DND-41 (cell line): ENCODE data around the gene PPM1M.

Experiments used
- ATAC-seq: fragments of 200-7000 bp; cut with Tn5 transposase; 3 replicates; pipeline ENCODE4 v1.9.1; 2021; ENCODE audit warnings: low read depth; ENCODE audit not compliant: insufficient read depth
- DNase-seq: peaks from one replicate; pipeline ENCODE4 v3.0.0-alpha.2; 2020
- H2AFZ ChIP-seq: 2 replicates; pipeline ENCODE4 v1.6.0; 2012; ENCODE audit warnings: low read depth, low read length
- H3K27ac ChIP-seq: 2 replicates; pipeline ENCODE4 v1.5.1; 2012; ENCODE audit warnings: low read length, inconsistent platforms
- H3K27me3 ChIP-seq: fragments of 200-600 bp; sonication (generic); 2 replicates; pipeline ENCODE4 v1.6.0; 2012; ENCODE audit warnings: low read length, mild to moderate bottlenecking, inconsistent platforms; ENCODE audit not compliant: insufficient read depth, poor library complexity
- H3K36me3 ChIP-seq: 2 replicates; pipeline ENCODE4 v1.5.1; 2012; ENCODE audit warnings: low read length, inconsistent platforms; ENCODE audit not compliant: insufficient read depth
- H3K4me1 ChIP-seq: 2 replicates; pipeline ENCODE4 v1.5.1; 2012; ENCODE audit warnings: mild to moderate bottlenecking, low read length; ENCODE audit not compliant: insufficient read depth
- H3K4me2 ChIP-seq: 2 replicates; pipeline ENCODE4 v1.6.0; 2012; ENCODE audit warnings: mild to moderate bottlenecking, moderate library complexity, low read length, inconsistent platforms; ENCODE audit not compliant: insufficient read depth
- H3K4me3 ChIP-seq, 2 experiments: fragments of 200-600 bp in 1 of 2; shearing (Covaris generic) in 1 of 2; 2 replicates each; pipeline ENCODE4 v1.5.1; 2012 to 2016; ENCODE audit warnings: inconsistent platforms in 2 of 2, low read length in 2 of 2, mild to moderate bottlenecking in 2 of 2, low read depth in 1 of 2, moderate library complexity in 1 of 2
- H3K79me2 ChIP-seq: 2 replicates; pipeline ENCODE4 v1.6.0; 2012; ENCODE audit warnings: low read length, inconsistent platforms; ENCODE audit not compliant: insufficient read depth
- H3K9ac ChIP-seq: 2 replicates; pipeline ENCODE4 v1.6.0; 2012; ENCODE audit warnings: low read depth, mild to moderate bottlenecking, inconsistent platforms, low read length, moderate library complexity
- H3K9me3 ChIP-seq: 2 replicates; pipeline ENCODE4 v1.5.1; 2012; ENCODE audit warnings: low read length, moderate library complexity, mild to moderate bottlenecking, inconsistent platforms; ENCODE audit not compliant: insufficient read depth, severe bottlenecking
- H4K20me1 ChIP-seq: 2 replicates; pipeline ENCODE4 v1.6.0; 2012; ENCODE audit warnings: low read length; ENCODE audit not compliant: insufficient read depth
- CTCF ChIP-seq: IDR thresholded peaks from 2 replicates; pipeline ENCODE4 v1.5.1; 2012; ENCODE audit warnings: borderline replicate concordance, low read length, moderate library complexity, mild to moderate bottlenecking; ENCODE audit not compliant: poor library complexity, severe bottlenecking; ENCODE audit errors: extremely low read depth
- EZH2 ChIP-seq: IDR thresholded peaks from 3 replicates; pipeline ENCODE4 v1.6.1; 2012; ENCODE audit warnings: borderline replicate concordance, low read depth, mild to moderate bottlenecking, moderate library complexity, low read length, inconsistent platforms; ENCODE audit not compliant: severe bottlenecking

The PPM1M gene

DNA sequence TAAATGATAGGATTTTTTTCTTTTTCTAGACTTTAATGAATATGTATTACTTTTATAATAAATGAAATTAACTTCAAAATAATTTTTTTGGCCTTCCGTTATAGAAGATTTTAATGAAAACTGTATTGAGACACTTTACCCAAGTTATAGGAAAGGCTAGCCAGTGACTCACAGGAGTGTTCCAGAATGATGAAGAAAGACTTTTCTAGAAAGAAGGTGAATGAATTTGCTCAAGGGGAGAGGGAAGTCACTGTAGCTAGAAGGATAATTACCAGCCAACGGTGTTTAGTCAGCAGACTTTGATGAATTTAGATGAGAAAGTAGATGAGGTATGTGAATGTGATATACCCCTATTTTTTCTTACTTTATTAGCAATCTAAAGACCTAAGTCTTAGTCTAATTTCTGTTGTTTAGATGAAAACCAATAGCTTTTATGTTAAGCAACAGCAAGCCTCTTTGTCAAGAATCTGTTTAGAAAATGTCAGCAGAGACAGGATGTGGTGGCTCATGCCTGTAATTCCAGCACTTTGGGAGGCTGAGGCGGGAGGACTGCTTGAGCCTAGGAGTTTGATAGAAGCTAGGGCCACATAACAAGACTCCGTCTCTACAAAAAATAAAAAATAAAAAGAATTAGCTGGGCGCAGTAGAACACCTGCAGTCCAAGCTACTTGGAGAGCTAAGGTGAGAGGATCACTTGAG, 44.4 kb upstream of the PPM1M start:
- H3K27me3 ChIP-seq: no peaks in the 10 kb centered on the region
- 0 out of 2 replicates have a peak, but pooled peaks cover 3% of the 10 kb centered on the region for H4K20me1 ChIP-seq
- TF ChIP-seq CTCF: no peak
- TF ChIP-seq EZH2: no peak
- peaks cover 24% of the 10 kb centered on the region for H3K79me2 ChIP-seq
- no peaks in the 10 kb centered on the region for H3K9me3 ChIP-seq
- no peak overlapping the region for H3K4me3 ChIP-seq
- H3K36me3 ChIP-seq: peaks cover 63% of the 10 kb centered on the region
- H3K9ac ChIP-seq: no peak overlapping the region
- H3K4me2 ChIP-seq: no peak overlapping the region
- ATAC-seq: no peak
- H2AFZ ChIP-seq: no peak overlapping the region
- peaks cover 29% of the 10 kb centered on the region for H3K4me1 ChIP-seq
- H3K27ac ChIP-seq: no peak overlapping the region
- no peak for DNase-seq

DNA sequence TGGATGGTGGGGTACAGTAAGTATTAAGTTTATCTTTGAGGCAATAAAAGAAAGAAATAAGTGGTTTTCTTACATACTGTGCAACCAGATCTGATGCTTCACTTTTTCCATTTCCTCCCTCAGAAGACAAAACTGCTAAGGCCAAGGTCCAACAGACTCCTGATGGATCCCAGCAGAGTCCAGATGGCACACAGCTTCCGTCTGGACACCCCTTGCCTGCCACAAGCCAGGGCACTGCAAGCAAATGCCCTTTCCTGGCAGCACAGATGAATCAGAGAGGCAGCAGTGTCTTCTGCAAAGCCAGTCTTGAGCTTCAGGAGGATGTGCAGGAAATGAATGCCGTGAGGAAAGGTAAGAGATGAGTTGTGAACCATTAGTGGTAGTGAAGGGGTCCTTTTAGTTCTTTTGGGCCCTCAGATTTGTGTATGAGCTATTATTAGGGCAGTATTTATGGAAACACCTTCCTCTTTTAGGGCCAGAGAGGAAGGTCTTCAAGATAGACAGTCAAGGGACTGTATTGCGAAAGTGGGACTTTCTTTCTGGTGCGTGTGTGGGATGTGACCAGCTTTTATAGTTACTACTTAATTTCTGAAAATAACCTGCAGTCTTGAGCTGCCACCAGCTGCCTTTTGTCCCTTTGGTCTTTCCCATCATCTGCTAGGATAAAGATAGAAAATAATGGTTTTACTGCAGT, 43.0 kb upstream of the PPM1M start:
- Histone ChIP-seq H3K4me3 (no peak overlapping the region), H3K27me3 (no peaks in the 10 kb centered on the region), H3K36me3 (peaks cover 73% of the 10 kb centered on the region), H3K9ac (no peak overlapping the region), H2AFZ (no peak overlapping the region), H3K9me3 (no peaks in the 10 kb centered on the region), H3K27ac (no peak overlapping the region), H4K20me1 (0 out of 2 replicates have a peak, but pooled peaks cover 3% of the 10 kb centered on the region), H3K4me1 (peaks cover 22% of the 10 kb centered on the region), H3K79me2 (peaks cover 24% of the 10 kb centered on the region), H3K4me2 (no peak overlapping the region)
- DNase-seq: no peak
- no peak for TF ChIP-seq CTCF
- TF ChIP-seq EZH2: no peak
- no peak for ATAC-seq

GRCh38 chr3:52203701-52204100, 41.9 kb upstream of the PPM1M start:
- H3K79me2 ChIP-seq: peaks cover 16% of the 10 kb centered on the region
- no peak overlapping the region for H3K9ac ChIP-seq
- H3K4me1 ChIP-seq: peaks cover 15% of the 10 kb centered on the region
- 0 out of 2 replicates have a peak, but pooled peaks cover 3% of the 10 kb centered on the region for H4K20me1 ChIP-seq
- H3K27me3 ChIP-seq: no peaks in the 10 kb centered on the region
- no peak for DNase-seq
- H3K4me3 ChIP-seq: no peak overlapping the region
- TF ChIP-seq CTCF (no peak), EZH2 (no peak)
- H2AFZ ChIP-seq: no peak overlapping the region
- ATAC-seq: no peak
- no peak overlapping the region for H3K4me2 ChIP-seq
- peaks cover 85% of the 10 kb centered on the region for H3K36me3 ChIP-seq
- no peak overlapping the region for H3K27ac ChIP-seq
- H3K9me3 ChIP-seq: no peaks in the 10 kb centered on the region
